H1 (cell line): ENCODE data around the gene DOK6. TPM values are rescaled to one million over a fixed set of nuclear protein-coding genes. Genes with fewer than 3 reads are reported as not detected.

Source experiments
- CTCF ChIA-PET: fragments of 300-600 bp; sonication (Branson Sonifier 250); formaldehyde crosslinking; loops from one replicate; lab custom pipeline; 2021; ENCODE audit not compliant: partially characterized antibody; lab: Charles Lee
- POLR2A ChIA-PET: fragments of 300-600 bp; sonication (Branson Sonifier 250); formaldehyde crosslinking; loops from one replicate; lab custom pipeline; 2021; ENCODE audit warnings: inconsistent platforms; ENCODE audit not compliant: partially characterized antibody; lab: Charles Lee
- DNase-seq, 2 experiments: peaks; one replicate each; pipeline versions ENCODE4 v3.0.0 to v3.0.0-alpha.2; 2010 to 2022; ENCODE audit warnings: low spot score in 2 of 2, low read depth in 1 of 2, mixed read lengths in 1 of 2
- FAIRE-seq: peaks from 2 replicates; lab custom pipeline; 2011; peaks lifted over from hg19 to GRCh38; lab: Jason Lieb, UNC
- H2AFZ ChIP-seq: 2 replicates; pipeline ENCODE4 v1.8.1; 2012; ENCODE audit warnings: low read length, inconsistent platforms
- H2AK5ac ChIP-seq: 2 replicates; pipeline ENCODE4 v1.6.1; 2013; ENCODE audit warnings: low read depth, low read length
- H2BK120ac ChIP-seq: replicated peaks from 2 replicates; pipeline ENCODE3; 2013; ENCODE audit warnings: low read depth, low read length, inconsistent platforms
- H2BK12ac ChIP-seq: 2 replicates; pipeline ENCODE4 v1.6.1; 2013; ENCODE audit warnings: low read depth, low read length
- H2BK15ac ChIP-seq: 2 replicates; pipeline ENCODE4 v1.6.1; 2013; ENCODE audit warnings: low read length
- H2BK20ac ChIP-seq: 2 replicates; pipeline ENCODE4 v1.6.1; 2013; ENCODE audit warnings: low read length
- H2BK5ac ChIP-seq: 2 replicates; pipeline ENCODE4 v1.6.1; 2013; ENCODE audit warnings: low read depth, low read length
- H3K14ac ChIP-seq: 2 replicates; pipeline ENCODE4 v1.6.1; 2013; ENCODE audit warnings: inconsistent platforms; ENCODE audit not compliant: insufficient read length
- H3K18ac ChIP-seq: 2 replicates; pipeline ENCODE4 v1.6.1; 2013; ENCODE audit warnings: low read length; ENCODE audit errors: extremely low read depth
- H3K23ac ChIP-seq: 2 replicates; pipeline ENCODE4 v1.6.1; 2013; ENCODE audit warnings: inconsistent platforms; ENCODE audit not compliant: insufficient read length
- H3K23me2 ChIP-seq: 2 replicates; pipeline ENCODE4 v1.6.1; 2013; ENCODE audit warnings: low read depth, low read length
- H3K27ac ChIP-seq: 2 replicates; pipeline ENCODE4 v1.6.1; 2011; ENCODE audit warnings: low read depth, low read length, inconsistent platforms
- H3K27me3 ChIP-seq, 4 experiments: replicated peaks in 1 of 4; 1 replicate in 1 of 4; 2 replicates in 3 of 4; pipeline versions ENCODE4 v1.6.1 to v1.8.1; 2011 to 2013; ENCODE audit warnings: low read length in 3 of 4, mild to moderate bottlenecking in 3 of 4, inconsistent platforms in 2 of 4, mixed read lengths in 2 of 4, moderate library complexity in 1 of 4; ENCODE audit not compliant: control insufficient read depth in 3 of 4, insufficient read depth in 3 of 4; ENCODE audit errors: extremely low read depth in 1 of 4
- H3K36me3 ChIP-seq, 4 experiments: 2 replicates each; pipeline versions ENCODE4 v1.6.1 to v1.8.1; 2011 to 2013; ENCODE audit warnings: mild to moderate bottlenecking in 4 of 4, low read length in 3 of 4, moderate library complexity in 2 of 4, control low read depth in 1 of 4, inconsistent platforms in 1 of 4; ENCODE audit not compliant: insufficient read depth in 4 of 4, control insufficient read depth in 2 of 4
- H3K4ac ChIP-seq: replicated peaks from 2 replicates; pipeline ENCODE3; 2013; ENCODE audit warnings: low read length, low read depth, mixed read lengths, inconsistent platforms; ENCODE audit not compliant: insufficient read length
- H3K4me1 ChIP-seq, 4 experiments: replicated peaks in 1 of 4; 1 replicate in 1 of 4; 2 replicates in 3 of 4; pipeline versions ENCODE4 v1.6.1 to v1.8.1; 2011 to 2013; ENCODE audit warnings: low read length in 3 of 4, inconsistent platforms in 2 of 4, mixed read lengths in 1 of 4; ENCODE audit not compliant: insufficient read depth in 4 of 4, control insufficient read depth in 3 of 4
- H3K4me2 ChIP-seq, 2 experiments: 2 replicates each; pipeline versions ENCODE4 v1.6.1 to v1.8.1; 2011 to 2013; ENCODE audit warnings: low read depth in 2 of 2, low read length in 2 of 2, control low read depth in 1 of 2, inconsistent platforms in 1 of 2, mild to moderate bottlenecking in 1 of 2; ENCODE audit not compliant: insufficient read depth in 1 of 2
- H3K4me3 ChIP-seq, 4 experiments: fragments of 200-600, 300-600 bp in 1 of 4; sonication (generic), shearing (Covaris generic), sonication (Bioruptor Twin) in 1 of 4; 2 replicates each; pipeline versions ENCODE4 v1.5.1 to v1.8.1; 2011 to 2016; ENCODE audit warnings: low read length in 4 of 4, low read depth in 3 of 4, control low read depth in 2 of 4, inconsistent platforms in 2 of 4, mild to moderate bottlenecking in 2 of 4, mixed read lengths in 1 of 4, moderate library complexity in 1 of 4; ENCODE audit not compliant: insufficient read depth in 2 of 4; ENCODE audit errors: extremely low read depth in 1 of 4
- H3K56ac ChIP-seq: replicated peaks from 2 replicates; pipeline ENCODE3; 2013; ENCODE audit warnings: low read depth, mild to moderate bottlenecking, mixed read lengths, low read length, inconsistent platforms; ENCODE audit not compliant: insufficient read length
- H3K79me1 ChIP-seq: 2 replicates; pipeline ENCODE4 v1.6.1; 2013; ENCODE audit warnings: low read depth, low read length, control low read depth
- H3K79me2 ChIP-seq, 2 experiments: 2 replicates each; pipeline versions ENCODE4 v1.6.1 to v1.8.1; 2012 to 2013; ENCODE audit warnings: low read length in 2 of 2, mild to moderate bottlenecking in 2 of 2, inconsistent platforms in 1 of 2; ENCODE audit not compliant: insufficient read depth in 2 of 2, control insufficient read depth in 1 of 2
- H3K9ac ChIP-seq, 4 experiments: replicated peaks in 1 of 4; 1 replicate in 1 of 4; 2 replicates in 3 of 4; pipeline versions ENCODE4 v1.6.1 to v1.8.1; 2011 to 2013; ENCODE audit warnings: low read depth in 3 of 4, low read length in 3 of 4, control low read depth in 2 of 4, mild to moderate bottlenecking in 2 of 4, moderate library complexity in 2 of 4, inconsistent platforms in 1 of 4; ENCODE audit errors: extremely low read depth in 1 of 4
- H3K9me3 ChIP-seq, 2 experiments: 2 replicates each; pipeline versions ENCODE4 v1.6.1 to v1.8.1; 2012 to 2013; ENCODE audit warnings: mild to moderate bottlenecking in 2 of 2, moderate library complexity in 2 of 2, control low read depth in 1 of 2, inconsistent platforms in 1 of 2, low read depth in 1 of 2, low read length in 1 of 2, mixed read lengths in 1 of 2; ENCODE audit not compliant: insufficient read depth in 2 of 2
- H4K20me1 ChIP-seq, 2 experiments: replicated peaks in 1 of 2; 2 replicates each; pipeline versions ENCODE3 to v1.8.1; 2011 to 2013; ENCODE audit warnings: inconsistent platforms in 2 of 2, low read length in 2 of 2, mild to moderate bottlenecking in 1 of 2; ENCODE audit not compliant: insufficient read depth in 2 of 2, control insufficient read depth in 1 of 2
- H4K5ac ChIP-seq: 2 replicates; pipeline ENCODE4 v1.6.1; 2013; ENCODE audit warnings: low read length, low read depth, mixed read lengths, inconsistent platforms; ENCODE audit not compliant: insufficient read length
- H4K8ac ChIP-seq: 2 replicates; pipeline ENCODE4 v1.8.0; 2013; ENCODE audit warnings: mild to moderate bottlenecking, moderate library complexity, low read length, inconsistent platforms; ENCODE audit not compliant: insufficient read depth; ENCODE audit errors: extremely low read depth
- H4K91ac ChIP-seq: replicated peaks from 2 replicates; pipeline ENCODE3; 2013; ENCODE audit warnings: low read length, mixed read lengths, inconsistent platforms; ENCODE audit not compliant: insufficient read length
- BCL11A ChIP-seq, 2 experiments: IDR thresholded peaks; one replicate each; pipeline ENCODE4 v1.6.1; 2011; ENCODE audit warnings: low read depth in 2 of 2, low read length in 2 of 2, mild to moderate bottlenecking in 2 of 2
- NANOG ChIP-seq: IDR thresholded peaks from 2 replicates; pipeline ENCODE4 v1.6.1; 2011; ENCODE audit warnings: low read length, low read depth, mild to moderate bottlenecking, inconsistent platforms; ENCODE audit not compliant: insufficient read depth, poor library complexity, severe bottlenecking
- WGBS, 2 experiments: shearing (Covaris generic) in 1 of 2; methylation state at CpG; one replicate each; pipeline versions ENCODE4 v1.1.6 to v1.1.7; 2013 to 2015; ENCODE audit warnings: low lambda C conversion rate in 2 of 2, mixed read lengths in 2 of 2, inconsistent platforms in 1 of 2, low coverage in 1 of 2, missing lambda C conversion rate in 1 of 2; ENCODE audit not compliant: insufficient replicate concordance in 2 of 2, insufficient coverage in 1 of 2, insufficient read length in 1 of 2; ENCODE audit errors: extremely low coverage in 1 of 2, missing lambda C conversion rate in 1 of 2; 5-methylcytosine and 5-hydroxymethylcytosine counted together
- polyA plus RNA-seq, 7 experiments: library from polyadenylated mRNA; depleted of rRNA in 3 of 7; stranded (reverse) in 5 of 7; unstranded in 2 of 7; fragments of >200 nt in 5 of 7; fragments of 200-250 nt in 2 of 7; gene quantifications; 1 replicate in 5 of 7; 2 replicates in 1 of 7; 4 replicates in 1 of 7; pipeline versions ENCODE4 v1.2.1 to v1.2.3, GENCODE V29; 2011 to 2013; ENCODE audit warnings: missing spikeins in 2 of 7, mixed read lengths in 2 of 7
- total RNA-seq: library from RNA; stranded (reverse); fragmentation: NEBNext Ultra II Directional; extraction: Animal tissue kit (Norgen Biotek cat#: 25700); gene quantifications from 2 replicates; pipeline ENCODE4 v1.2.1, GENCODE V29; 2021

DOK6 gene
- total and polyA plus RNA-seq, 2 of the 8 experiments (the other 6 are each of a cell fraction or from before 2014, with no cell fraction given) = 0.33 to 0.50 TPM

DNA sequence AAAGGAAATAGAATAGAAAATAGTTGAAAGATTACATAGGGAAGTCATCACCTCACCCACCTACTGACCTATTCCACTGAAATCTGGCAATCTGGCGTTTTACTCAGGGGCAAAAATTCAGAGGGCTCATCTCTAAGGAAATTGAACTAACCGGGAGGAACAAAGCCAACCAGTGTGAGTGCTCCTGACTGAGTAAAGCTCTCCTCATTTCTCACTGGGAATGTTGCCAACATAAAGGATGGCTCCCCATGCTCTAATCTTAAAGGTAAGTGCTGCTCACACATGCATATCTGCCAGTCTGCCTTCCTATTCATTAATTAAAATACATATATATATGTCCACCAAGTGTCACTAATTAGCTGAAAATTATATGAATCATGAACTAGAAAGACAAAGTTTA is 13.5 kb upstream of the DOK6 start:
- Histone ChIP-seq H3K23me2 (no peaks in the 10 kb centered on the region), H3K4me3 (no peak overlapping the region), H3K27ac (no peak overlapping the region), H4K5ac (no peak overlapping the region), H3K9ac (no peak overlapping the region), H4K8ac (no peak overlapping the region), H2AFZ (no peak overlapping the region), H4K20me1 (no peaks in the 10 kb centered on the region), H3K4ac (no peak overlapping the region), H3K56ac (no peak overlapping the region), H3K9me3 (no peaks in the 10 kb centered on the region), H3K4me1 (no peaks in the 10 kb centered on the region), H3K79me1 (no peaks in the 10 kb centered on the region), H3K4me2 (no peak overlapping the region; a peak in 2 of 4 replicates), H3K14ac (no peak overlapping the region), H3K18ac (no peak overlapping the region), H2BK120ac (no peak overlapping the region), H3K23ac (no peak overlapping the region), H2AK5ac (no peak overlapping the region), H2BK15ac (no peak overlapping the region), H3K79me2 (no peaks in the 10 kb centered on the region), H2BK5ac (no peak overlapping the region), H2BK20ac (no peak overlapping the region), H3K36me3 (no peaks in the 10 kb centered on the region), H4K91ac (no peak overlapping the region), H3K27me3 (no peaks in the 10 kb centered on the region), H2BK12ac (no peak overlapping the region)
- CTCF ChIA-PET = interaction anchor here (0.6 to 1.0 kb wide), 2 partner anchors 186 to 664 kb away, joined by 3 to 4 read pairs; no protein-coding TSS in a partner anchor
- DNase-seq (no peak), FAIRE-seq (peak; percentile 50)
- POLR2A ChIA-PET = no interaction called here
- TF ChIP-seq NANOG (peak; percentile 69), BCL11A (IDR thresholded peaks at IDR 0.05; ENCODE audit: low read depth in 2 of 2, low read length in 2 of 2) (no peak)
- WGBS, 2 experiments = 56% methylated on average over 2 of the region's 2 CpGs; no CpG with 5 or more reads in 1 of the 2 experiments
